ENCODE measurements around the gene FLRT1. TPM values are rescaled to one million over a fixed set of nuclear protein-coding genes. Genes with fewer than 3 reads are reported as not detected.
A peak's percentile ranks its signal among the peaks of the same experiment; 100 is the strongest.

The FLRT1 gene
- total RNA-seq, 2 donors from 2014 or later, result 0.67 to 1.7 TPM

DNA sequence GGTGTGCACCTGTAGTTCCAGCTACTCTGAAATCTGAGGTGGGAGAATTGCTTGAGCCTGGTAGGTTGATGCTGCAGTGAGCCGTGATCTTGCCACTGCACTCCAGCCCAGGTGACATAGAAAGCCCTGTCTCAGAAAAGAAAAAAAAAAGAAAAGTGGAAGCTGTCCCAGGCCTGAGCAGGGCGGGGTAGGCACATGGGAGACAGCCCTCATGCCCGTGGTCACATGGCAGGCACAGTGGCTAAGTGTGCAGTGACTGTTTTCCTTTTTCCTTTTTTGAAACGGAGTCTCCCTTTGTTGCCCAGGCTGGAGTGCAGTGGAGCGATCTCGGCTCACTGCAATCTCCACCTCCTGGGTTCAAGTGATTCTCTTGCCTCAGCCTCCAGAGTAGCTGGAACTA lies 41.7 kb upstream of the FLRT1 start:
- Histone ChIP-seq H3K36me3 (peaks cover 42% of the 10 kb centered on the region), H3K4me1 (peaks cover 0 to 7% of the 10 kb centered on the region in 2 donors), H3K27ac (no peak overlapping the region)

DNA sequence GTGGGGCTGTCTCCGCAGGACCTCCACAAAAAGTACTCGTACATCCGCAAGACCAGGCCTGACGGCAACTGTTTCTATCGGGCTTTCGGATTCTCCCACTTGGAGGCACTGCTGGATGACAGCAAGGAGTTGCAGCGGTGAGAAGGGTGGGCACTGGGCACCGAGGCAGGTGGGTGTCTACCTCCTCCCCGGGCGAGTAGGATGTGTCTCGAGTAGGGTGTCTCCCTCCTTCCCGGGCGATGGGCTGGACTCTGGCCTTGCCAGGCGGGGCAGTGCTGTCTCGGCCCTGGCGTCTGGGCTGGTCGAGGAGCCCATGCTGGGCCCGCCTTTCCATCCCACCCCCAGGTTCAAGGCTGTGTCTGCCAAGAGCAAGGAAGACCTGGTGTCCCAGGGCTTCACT lies 39.2 kb upstream of the FLRT1 start:
- Histone ChIP-seq H3K27me3 (no peaks in the 10 kb centered on the region), H3K4me3 (no peak overlapping the region), H3K9me3 (no peaks in the 10 kb centered on the region), H3K27ac (no peak overlapping the region), H3K36me3 (peaks cover 29% of the 10 kb centered on the region), H3K4me1 (peaks cover 0 to 31% of the 10 kb centered on the region in 2 donors)
- DNase-seq (ENCODE audit: low spot score), result no peak
- TF ChIP-seq, protein P1, sequence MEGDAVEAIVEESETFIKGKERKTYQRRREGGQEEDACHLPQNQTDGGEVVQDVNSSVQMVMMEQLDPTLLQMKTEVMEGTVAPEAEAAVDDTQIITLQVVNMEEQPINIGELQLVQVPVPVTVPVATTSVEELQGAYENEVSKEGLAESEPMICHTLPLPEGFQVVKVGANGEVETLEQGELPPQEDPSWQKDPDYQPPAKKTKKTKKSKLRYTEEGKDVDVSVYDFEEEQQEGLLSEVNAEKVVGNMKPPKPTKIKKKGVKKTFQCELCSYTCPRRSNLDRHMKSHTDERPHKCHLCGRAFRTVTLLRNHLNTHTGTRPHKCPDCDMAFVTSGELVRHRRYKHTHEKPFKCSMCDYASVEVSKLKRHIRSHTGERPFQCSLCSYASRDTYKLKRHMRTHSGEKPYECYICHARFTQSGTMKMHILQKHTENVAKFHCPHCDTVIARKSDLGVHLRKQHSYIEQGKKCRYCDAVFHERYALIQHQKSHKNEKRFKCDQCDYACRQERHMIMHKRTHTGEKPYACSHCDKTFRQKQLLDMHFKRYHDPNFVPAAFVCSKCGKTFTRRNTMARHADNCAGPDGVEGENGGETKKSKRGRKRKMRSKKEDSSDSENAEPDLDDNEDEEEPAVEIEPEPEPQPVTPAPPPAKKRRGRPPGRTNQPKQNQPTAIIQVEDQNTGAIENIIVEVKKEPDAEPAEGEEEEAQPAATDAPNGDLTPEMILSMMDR (IDR thresholded peaks at IDR 0.05), result no peak

More for the DNA sequence above, 41.7 kb upstream of the FLRT1 start:
- no peaks in the 10 kb centered on the region for H3K27me3 ChIP-seq
- TF ChIP-seq, protein P1 (IDR thresholded peaks at IDR 0.05), result no peak
- no peak for DNase-seq (ENCODE audit: low spot score)
- H3K4me3 ChIP-seq, result no peak overlapping the region
- no peaks in the 10 kb centered on the region for H3K9me3 ChIP-seq

DNA sequence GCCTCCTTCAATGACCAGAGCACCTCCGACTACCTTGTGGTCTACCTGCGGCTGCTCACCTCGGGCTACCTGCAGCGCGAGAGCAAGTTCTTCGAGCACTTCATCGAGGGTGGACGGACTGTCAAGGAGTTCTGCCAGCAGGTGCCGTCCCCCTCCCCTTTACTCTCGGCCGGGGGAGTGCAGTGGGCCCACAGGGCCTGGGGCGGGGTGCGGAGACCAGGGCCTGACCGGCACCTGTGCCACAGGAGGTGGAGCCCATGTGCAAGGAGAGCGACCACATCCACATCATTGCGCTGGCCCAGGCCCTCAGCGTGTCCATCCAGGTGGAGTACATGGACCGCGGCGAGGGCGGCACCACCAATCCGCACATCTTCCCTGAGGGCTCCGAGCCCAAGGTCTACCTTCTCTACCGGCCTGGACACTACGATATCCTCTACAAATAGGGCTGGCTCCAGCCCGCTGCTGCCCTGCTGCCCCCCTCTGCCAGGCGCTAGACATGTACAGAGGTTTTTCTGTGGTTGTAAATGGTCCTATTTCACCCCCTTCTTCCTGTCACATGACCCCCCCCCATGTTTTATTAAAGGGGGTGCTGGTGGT lies 38.5 kb upstream of the FLRT1 start:
- no peak for DNase-seq (ENCODE audit: low spot score)
- no peak overlapping the region for H3K27ac ChIP-seq
- no peaks in the 10 kb centered on the region for H3K9me3 ChIP-seq
- TF ChIP-seq, protein P1 (IDR thresholded peaks at IDR 0.05), result no peak
- H3K4me3 ChIP-seq, result no peak overlapping the region
- peaks cover 29% of the 10 kb centered on the region for H3K36me3 ChIP-seq
- no peaks in the 10 kb centered on the region for H3K27me3 ChIP-seq
- H3K4me1 ChIP-seq, result peaks cover 0 to 38% of the 10 kb centered on the region in 2 donors

DNA sequence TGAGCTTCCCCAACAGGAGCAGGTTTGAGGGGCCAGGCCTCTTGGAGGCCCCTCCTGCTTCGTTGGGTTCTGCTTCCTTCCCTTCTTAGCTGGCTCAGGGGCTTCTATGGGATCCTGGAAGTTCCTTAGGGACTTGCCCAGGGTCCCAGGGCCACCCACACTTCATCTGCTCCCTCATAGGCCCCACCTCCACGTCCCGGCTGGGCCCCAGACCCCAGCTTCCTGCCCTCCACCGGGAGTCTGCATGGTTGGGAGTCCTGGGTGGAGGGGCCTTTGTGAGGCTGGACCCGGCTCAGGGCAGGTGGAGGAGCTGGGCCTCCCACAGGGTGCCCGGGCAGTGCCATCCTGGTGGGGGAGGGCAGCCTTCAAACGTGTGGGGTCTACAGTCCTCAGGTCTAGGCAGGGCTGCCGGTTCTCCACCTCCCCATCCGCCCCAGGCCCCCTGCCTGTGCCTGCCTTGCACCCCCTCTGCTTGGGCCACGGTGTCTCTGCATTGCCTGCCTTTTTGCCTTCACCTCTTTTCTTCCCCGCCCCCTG lies 37.9 kb upstream of the FLRT1 start:
- H3K4me3 ChIP-seq, result no peak overlapping the region
- no peak for DNase-seq (ENCODE audit: low spot score)
- no peak overlapping the region for H3K27ac ChIP-seq
- peaks cover 29% of the 10 kb centered on the region for H3K36me3 ChIP-seq
- H3K4me1 ChIP-seq, result peaks cover 0 to 40% of the 10 kb centered on the region in 2 donors
- TF ChIP-seq, protein P1 (IDR thresholded peaks at IDR 0.05), result no peak
- H3K27me3 ChIP-seq, result no peaks in the 10 kb centered on the region
- no peaks in the 10 kb centered on the region for H3K9me3 ChIP-seq

DNA sequence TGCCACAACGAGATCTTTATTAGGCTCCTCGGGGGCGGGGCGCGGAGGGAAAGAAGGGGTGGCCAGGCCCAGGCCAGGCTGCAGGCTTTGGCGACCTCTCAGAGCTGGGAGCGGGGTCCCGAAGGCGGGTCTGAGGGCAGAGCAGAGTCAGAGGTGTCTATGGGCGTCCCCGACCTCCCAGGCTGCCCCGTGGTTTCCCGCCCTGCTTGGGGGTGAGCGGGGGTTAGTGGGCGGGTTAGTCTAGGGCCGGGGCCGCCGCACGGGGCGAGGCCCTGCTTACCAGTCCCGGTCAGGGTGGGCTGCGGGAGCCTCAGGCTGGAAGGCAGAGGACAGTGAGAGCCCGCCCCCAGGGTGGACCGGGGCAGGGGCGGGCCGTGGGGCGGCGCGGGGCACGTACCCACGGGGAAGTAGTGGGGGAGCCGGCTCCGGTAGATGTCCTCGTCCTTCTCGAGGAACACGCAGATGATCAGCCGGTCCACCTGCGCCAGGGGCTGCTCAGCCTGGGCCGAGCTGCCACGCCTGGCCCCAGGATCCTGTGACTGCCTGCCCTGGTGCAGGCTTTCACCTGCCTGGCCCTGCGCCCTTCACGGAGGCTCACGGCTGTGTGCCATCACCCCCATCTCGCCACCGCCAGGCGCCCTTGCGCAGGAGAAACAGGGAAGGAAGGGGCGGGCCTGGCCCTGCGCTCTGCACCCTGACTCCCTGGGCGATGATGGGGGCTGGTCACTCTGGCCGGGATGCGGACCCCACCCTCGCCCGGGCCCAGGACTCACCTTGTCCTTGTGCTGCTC lies 37.0 kb upstream of the FLRT1 start:
- Histone ChIP-seq H3K27ac (no peak overlapping the region), H3K9me3 (no peaks in the 10 kb centered on the region), H3K27me3 (no peaks in the 10 kb centered on the region), H3K4me3 (peak overlapping the region in 1 of 2 donors; percentile 46), H3K4me1 (peaks cover 0 to 40% of the 10 kb centered on the region in 2 donors), H3K36me3 (peaks cover 29% of the 10 kb centered on the region)
- DNase-seq (ENCODE audit: low spot score), result no peak
- TF ChIP-seq, protein P1 (IDR thresholded peaks at IDR 0.05), result no peak
